Kidney epithelial cell (primary cell): ENCODE measurements around the gene N4BP2L2. TPM values are rescaled to one million over a fixed set of nuclear protein-coding genes. Genes with fewer than 3 reads are reported as not detected.

Experiments
- DNase-seq: peaks from one replicate; pipeline ENCODE4 v3.0.0-alpha.2; 2010; ENCODE audit warnings: low read depth
- H3K27me3 ChIP-seq: 2 replicates; pipeline ENCODE4 v1.6.0; 2011; ENCODE audit warnings: low read length; ENCODE audit not compliant: control insufficient read depth, insufficient read depth
- H3K36me3 ChIP-seq: 2 replicates; pipeline ENCODE4 v1.5.1; 2011; ENCODE audit warnings: low read length; ENCODE audit not compliant: control insufficient read depth, insufficient read depth
- H3K4me3 ChIP-seq: 2 replicates; pipeline ENCODE4 v1.5.1; 2011; ENCODE audit warnings: low read depth, mild to moderate bottlenecking, control low read depth, low read length
- total RNA-seq: library from RNA; depleted of rRNA; stranded (reverse); fragments of >200 nt; gene quantifications from 2 replicates; pipeline ENCODE4 v1.2.3, GENCODE V29; 2015
- TF ChIP-seq, protein P1 (sequence below): IDR thresholded peaks from 2 replicates; pipeline ENCODE4 v1.5.1; 2011; ENCODE audit warnings: mild to moderate bottlenecking, moderate library complexity, low read length, control low read depth, inconsistent platforms; ENCODE audit not compliant: insufficient read depth, poor library complexity, severe bottlenecking

N4BP2L2 gene
- total RNA-seq, 1 donor from 2014 or later: 64.1 TPM

DNA sequence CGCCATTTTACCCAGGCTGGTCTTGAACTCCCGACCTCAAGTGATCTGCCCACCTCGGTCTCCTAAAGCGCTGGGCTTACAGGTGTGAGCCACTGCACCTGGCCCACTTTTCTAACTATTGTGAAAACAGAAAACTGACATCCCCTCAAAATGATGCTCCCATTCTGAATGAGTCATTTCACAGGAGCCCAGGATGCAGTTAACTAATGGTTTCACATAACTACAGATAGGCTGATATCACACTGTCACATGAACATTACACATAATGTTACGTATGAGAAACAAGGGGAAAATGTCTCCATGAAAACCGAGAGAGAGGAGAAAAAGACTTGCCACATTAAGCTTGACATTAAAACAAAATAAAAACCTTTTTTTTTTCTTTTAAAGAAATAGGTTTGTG lies 37.5 kb downstream of the N4BP2L2 start:
- Histone ChIP-seq H3K36me3 (no peaks in the 10 kb centered on the region), H3K4me3 (no peak overlapping the region), H3K27me3 (no peaks in the 10 kb centered on the region)
- DNase-seq: no peak
- TF ChIP-seq, protein P1, sequence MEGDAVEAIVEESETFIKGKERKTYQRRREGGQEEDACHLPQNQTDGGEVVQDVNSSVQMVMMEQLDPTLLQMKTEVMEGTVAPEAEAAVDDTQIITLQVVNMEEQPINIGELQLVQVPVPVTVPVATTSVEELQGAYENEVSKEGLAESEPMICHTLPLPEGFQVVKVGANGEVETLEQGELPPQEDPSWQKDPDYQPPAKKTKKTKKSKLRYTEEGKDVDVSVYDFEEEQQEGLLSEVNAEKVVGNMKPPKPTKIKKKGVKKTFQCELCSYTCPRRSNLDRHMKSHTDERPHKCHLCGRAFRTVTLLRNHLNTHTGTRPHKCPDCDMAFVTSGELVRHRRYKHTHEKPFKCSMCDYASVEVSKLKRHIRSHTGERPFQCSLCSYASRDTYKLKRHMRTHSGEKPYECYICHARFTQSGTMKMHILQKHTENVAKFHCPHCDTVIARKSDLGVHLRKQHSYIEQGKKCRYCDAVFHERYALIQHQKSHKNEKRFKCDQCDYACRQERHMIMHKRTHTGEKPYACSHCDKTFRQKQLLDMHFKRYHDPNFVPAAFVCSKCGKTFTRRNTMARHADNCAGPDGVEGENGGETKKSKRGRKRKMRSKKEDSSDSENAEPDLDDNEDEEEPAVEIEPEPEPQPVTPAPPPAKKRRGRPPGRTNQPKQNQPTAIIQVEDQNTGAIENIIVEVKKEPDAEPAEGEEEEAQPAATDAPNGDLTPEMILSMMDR: no peak

DNA sequence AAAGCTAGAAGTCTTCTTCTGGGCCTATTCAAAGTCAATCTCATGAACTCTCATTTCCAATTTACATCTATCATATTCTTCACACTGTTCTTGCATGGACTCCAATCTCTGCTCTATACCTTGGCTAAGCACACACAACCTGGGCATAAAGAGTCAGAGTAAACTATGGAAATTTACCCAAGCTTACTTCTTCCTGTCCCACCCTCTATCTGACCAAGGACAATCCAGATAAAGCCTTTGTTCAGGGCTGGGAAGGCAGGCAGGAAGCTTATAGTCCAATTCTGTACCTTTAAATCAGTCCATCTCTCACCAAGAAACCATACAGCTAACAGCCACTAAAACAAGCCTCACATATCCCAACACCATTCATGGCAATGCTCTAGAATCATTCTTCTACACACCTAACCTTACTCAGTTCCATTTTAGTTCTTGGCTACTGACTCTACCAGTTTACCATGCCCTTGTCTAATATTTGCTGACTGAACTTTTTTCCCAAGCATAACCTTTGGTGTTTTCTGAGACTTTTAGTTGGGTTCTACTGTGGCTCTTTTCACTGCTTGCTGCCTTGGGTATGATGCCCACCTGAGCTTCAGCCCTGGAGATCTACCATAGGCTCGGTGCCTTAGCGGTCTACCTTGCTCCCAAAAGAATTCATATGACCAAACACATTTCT lies 38.9 kb downstream of the N4BP2L2 start:
- TF ChIP-seq, protein P1: no peak
- no peak overlapping the region for H3K4me3 ChIP-seq
- no peaks in the 10 kb centered on the region for H3K36me3 ChIP-seq
- H3K27me3 ChIP-seq: no peaks in the 10 kb centered on the region
- DNase-seq: no peak

DNA sequence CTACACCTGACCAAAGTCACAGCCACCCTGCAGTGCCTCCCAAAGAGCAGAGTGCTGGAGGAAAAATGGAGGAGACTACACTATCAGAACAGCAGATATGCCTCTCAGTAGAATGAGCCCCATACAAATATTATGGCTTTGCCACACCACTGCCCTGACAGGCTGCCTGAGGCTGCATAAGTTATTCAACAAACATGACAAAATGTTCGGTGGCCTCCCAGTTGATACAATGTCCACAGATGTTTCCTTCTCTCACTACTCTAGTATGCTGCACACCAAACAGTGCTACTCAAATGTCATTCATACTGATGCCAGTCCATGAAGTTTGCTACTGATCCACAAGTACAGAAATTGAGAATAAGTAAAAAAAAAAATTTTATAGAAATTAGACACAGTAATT lies 41.0 kb downstream of the N4BP2L2 start:
- DNase-seq: no peak

DNA sequence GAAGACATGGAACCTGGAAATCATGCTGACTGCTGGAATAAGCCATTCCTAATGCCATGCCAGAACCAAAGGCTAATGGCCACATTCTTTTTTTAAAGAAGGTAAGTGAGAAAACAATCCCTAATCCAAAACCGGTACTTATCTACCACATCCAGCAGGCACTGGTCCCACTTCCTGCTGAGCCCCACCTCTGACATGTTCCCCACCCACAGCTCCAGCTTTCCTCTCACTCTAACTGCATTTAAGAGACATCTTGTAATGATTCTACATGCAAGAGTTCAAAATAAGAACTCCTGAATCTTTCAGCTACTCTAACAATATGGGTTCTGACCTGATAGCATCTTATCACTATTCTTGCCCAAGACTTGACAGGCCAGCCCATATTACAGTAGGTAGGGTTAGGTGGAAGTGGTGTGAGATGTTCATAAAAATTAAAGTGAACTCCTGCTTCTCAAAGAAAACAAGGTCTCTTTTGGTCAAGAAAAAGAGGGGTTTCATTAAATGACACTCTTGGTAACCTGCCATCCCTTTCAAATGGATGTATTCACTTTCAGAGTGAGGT lies 41.9 kb downstream of the N4BP2L2 start:
- TF ChIP-seq, protein P1: no peak

More for the DNA sequence above, 41.0 kb downstream of the N4BP2L2 start:
- TF ChIP-seq, protein P1: no peak
- H3K27me3 ChIP-seq: no peaks in the 10 kb centered on the region
- H3K36me3 ChIP-seq: no peaks in the 10 kb centered on the region
- no peak overlapping the region for H3K4me3 ChIP-seq

DNA sequence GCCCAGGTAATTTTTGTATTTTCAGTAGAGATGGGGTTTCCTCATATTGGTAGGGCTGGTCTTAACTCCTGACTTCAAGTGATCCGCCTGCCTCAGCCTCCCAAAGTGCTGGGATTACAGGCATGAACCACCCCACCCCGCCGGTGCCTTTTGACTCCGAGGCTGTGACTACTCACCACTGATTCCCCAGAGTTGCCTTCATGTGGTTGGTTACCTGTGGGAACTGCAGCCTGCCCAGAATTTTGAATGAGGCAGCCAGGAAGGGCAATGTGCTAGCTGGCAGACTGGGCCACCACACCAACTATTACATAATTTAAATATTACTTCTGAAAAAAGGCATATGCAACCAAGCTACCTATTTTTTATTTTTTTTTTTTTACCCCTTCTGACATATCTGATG lies 42.8 kb downstream of the N4BP2L2 start:
- DNase-seq: no peak
- H3K4me3 ChIP-seq: no peak overlapping the region
- no peaks in the 10 kb centered on the region for H3K27me3 ChIP-seq
- TF ChIP-seq, protein P1: no peak
- H3K36me3 ChIP-seq: no peaks in the 10 kb centered on the region

More for the DNA sequence above, 41.9 kb downstream of the N4BP2L2 start:
- Histone ChIP-seq H3K27me3 (no peaks in the 10 kb centered on the region), H3K4me3 (no peak overlapping the region), H3K36me3 (no peaks in the 10 kb centered on the region)
- no peak for DNase-seq

DNA sequence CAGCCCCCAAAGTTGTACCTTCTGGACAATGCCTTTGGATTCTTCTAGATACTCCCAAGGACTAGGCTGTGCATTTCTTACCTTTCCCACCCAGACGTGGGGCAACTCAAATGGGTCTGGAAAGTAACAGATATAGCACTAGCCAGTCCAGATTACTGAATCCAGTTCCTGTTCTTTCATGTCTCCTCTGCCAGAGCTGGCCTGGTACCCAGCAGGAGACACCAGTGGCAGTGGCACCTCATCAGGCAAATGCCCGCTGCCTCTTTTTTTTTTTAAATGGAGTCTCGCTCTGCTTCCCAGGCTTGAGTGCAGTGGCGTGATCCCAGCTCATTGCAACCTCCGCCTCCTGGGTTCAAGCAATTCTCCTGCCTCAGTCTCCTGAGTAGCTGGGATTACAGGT lies 43.2 kb downstream of the N4BP2L2 start:
- H3K4me3 ChIP-seq: no peak overlapping the region
- H3K36me3 ChIP-seq: no peaks in the 10 kb centered on the region
- TF ChIP-seq, protein P1: no peak
- no peaks in the 10 kb centered on the region for H3K27me3 ChIP-seq
- DNase-seq: no peak
